H1 (cell line): Measurements from ENCODE around the gene GPR161. TPM values are rescaled to one million over a fixed set of nuclear protein-coding genes. Genes with fewer than 3 reads are reported as not detected.

Source experiments
- ATF2 ChIP-seq: IDR thresholded peaks from 2 replicates; pipeline ENCODE4 v1.6.1; 2012; ENCODE audit warnings: low read length, inconsistent platforms
- RBBP5 ChIP-seq: IDR thresholded peaks from 2 replicates; pipeline ENCODE4 v1.7.1; 2012; ENCODE audit warnings: low read depth, mild to moderate bottlenecking, inconsistent platforms, low read length, moderate library complexity, borderline replicate concordance
- polyA plus RNA-seq, 7 experiments: library from polyadenylated mRNA; depleted of rRNA in 3 of 7; stranded (reverse) in 5 of 7; unstranded in 2 of 7; fragments of >200 nt in 5 of 7; fragments of 200-250 nt in 2 of 7; gene quantifications; 1 replicate in 5 of 7; 2 replicates in 1 of 7; 4 replicates in 1 of 7; pipeline versions ENCODE4 v1.2.1 to v1.2.3, GENCODE V29; 2011 to 2013; ENCODE audit warnings: missing spikeins in 2 of 7, mixed read lengths in 2 of 7
- total RNA-seq: library from RNA; stranded (reverse); fragmentation: NEBNext Ultra II Directional; extraction: Animal tissue kit (Norgen Biotek cat#: 25700); gene quantifications from 2 replicates; pipeline ENCODE4 v1.2.1, GENCODE V29; 2021
- TF ChIP-seq, protein P1 (sequence below): fragments of 300-600 bp; sonication (generic); IDR thresholded peaks from 2 replicates; pipeline ENCODE4 v1.7.1; 2012; ENCODE audit warnings: low read length, moderate library complexity, mild to moderate bottlenecking, inconsistent platforms; ENCODE audit not compliant: insufficient replicate concordance
- TF ChIP-seq, protein P2 (sequence below): IDR thresholded peaks from 2 replicates; pipeline ENCODE4 v1.6.1; 2012; ENCODE audit warnings: inconsistent platforms

GPR161 gene
- total and polyA plus RNA-seq, 2 of the 8 experiments (the other 6 are each of a cell fraction or from before 2014, with no cell fraction given): 13.7 to 16.8 TPM

DNA sequence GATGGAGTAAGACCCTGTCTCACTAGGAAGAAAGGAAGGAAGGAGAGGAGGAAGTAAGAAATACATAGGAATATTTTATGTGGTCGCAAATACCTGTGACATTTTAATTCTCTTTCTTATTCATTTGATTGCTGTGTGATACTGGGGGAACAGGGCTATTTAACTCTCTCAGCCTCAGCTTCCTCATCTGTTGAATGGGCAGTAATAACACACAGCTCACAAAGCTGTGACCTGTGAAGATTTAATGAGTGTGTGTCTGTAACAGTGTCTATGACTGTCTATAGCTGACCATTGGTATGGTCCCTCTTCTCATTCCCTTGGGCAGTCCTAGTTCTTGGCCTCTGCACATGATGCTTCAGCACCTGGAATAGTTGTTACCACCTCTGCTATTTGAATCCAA lies 13.6 kb upstream of the GPR161 start (continued):
- TF ChIP-seq, protein P1, sequence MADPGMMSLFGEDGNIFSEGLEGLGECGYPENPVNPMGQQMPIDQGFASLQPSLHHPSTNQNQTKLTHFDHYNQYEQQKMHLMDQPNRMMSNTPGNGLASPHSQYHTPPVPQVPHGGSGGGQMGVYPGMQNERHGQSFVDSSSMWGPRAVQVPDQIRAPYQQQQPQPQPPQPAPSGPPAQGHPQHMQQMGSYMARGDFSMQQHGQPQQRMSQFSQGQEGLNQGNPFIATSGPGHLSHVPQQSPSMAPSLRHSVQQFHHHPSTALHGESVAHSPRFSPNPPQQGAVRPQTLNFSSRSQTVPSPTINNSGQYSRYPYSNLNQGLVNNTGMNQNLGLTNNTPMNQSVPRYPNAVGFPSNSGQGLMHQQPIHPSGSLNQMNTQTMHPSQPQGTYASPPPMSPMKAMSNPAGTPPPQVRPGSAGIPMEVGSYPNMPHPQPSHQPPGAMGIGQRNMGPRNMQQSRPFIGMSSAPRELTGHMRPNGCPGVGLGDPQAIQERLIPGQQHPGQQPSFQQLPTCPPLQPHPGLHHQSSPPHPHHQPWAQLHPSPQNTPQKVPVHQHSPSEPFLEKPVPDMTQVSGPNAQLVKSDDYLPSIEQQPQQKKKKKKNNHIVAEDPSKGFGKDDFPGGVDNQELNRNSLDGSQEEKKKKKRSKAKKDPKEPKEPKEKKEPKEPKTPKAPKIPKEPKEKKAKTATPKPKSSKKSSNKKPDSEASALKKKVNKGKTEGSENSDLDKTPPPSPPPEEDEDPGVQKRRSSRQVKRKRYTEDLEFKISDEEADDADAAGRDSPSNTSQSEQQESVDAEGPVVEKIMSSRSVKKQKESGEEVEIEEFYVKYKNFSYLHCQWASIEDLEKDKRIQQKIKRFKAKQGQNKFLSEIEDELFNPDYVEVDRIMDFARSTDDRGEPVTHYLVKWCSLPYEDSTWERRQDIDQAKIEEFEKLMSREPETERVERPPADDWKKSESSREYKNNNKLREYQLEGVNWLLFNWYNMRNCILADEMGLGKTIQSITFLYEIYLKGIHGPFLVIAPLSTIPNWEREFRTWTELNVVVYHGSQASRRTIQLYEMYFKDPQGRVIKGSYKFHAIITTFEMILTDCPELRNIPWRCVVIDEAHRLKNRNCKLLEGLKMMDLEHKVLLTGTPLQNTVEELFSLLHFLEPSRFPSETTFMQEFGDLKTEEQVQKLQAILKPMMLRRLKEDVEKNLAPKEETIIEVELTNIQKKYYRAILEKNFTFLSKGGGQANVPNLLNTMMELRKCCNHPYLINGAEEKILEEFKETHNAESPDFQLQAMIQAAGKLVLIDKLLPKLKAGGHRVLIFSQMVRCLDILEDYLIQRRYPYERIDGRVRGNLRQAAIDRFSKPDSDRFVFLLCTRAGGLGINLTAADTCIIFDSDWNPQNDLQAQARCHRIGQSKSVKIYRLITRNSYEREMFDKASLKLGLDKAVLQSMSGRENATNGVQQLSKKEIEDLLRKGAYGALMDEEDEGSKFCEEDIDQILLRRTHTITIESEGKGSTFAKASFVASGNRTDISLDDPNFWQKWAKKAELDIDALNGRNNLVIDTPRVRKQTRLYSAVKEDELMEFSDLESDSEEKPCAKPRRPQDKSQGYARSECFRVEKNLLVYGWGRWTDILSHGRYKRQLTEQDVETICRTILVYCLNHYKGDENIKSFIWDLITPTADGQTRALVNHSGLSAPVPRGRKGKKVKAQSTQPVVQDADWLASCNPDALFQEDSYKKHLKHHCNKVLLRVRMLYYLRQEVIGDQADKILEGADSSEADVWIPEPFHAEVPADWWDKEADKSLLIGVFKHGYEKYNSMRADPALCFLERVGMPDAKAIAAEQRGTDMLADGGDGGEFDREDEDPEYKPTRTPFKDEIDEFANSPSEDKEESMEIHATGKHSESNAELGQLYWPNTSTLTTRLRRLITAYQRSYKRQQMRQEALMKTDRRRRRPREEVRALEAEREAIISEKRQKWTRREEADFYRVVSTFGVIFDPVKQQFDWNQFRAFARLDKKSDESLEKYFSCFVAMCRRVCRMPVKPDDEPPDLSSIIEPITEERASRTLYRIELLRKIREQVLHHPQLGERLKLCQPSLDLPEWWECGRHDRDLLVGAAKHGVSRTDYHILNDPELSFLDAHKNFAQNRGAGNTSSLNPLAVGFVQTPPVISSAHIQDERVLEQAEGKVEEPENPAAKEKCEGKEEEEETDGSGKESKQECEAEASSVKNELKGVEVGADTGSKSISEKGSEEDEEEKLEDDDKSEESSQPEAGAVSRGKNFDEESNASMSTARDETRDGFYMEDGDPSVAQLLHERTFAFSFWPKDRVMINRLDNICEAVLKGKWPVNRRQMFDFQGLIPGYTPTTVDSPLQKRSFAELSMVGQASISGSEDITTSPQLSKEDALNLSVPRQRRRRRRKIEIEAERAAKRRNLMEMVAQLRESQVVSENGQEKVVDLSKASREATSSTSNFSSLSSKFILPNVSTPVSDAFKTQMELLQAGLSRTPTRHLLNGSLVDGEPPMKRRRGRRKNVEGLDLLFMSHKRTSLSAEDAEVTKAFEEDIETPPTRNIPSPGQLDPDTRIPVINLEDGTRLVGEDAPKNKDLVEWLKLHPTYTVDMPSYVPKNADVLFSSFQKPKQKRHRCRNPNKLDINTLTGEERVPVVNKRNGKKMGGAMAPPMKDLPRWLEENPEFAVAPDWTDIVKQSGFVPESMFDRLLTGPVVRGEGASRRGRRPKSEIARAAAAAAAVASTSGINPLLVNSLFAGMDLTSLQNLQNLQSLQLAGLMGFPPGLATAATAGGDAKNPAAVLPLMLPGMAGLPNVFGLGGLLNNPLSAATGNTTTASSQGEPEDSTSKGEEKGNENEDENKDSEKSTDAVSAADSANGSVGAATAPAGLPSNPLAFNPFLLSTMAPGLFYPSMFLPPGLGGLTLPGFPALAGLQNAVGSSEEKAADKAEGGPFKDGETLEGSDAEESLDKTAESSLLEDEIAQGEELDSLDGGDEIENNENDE: no peak
- TF ChIP-seq, protein P2, sequence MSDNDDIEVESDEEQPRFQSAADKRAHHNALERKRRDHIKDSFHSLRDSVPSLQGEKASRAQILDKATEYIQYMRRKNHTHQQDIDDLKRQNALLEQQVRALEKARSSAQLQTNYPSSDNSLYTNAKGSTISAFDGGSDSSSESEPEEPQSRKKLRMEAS: no peak
- no peak for TF ChIP-seq RBBP5
- TF ChIP-seq ATF2: no peak
- TF ChIP-seq, all 59 proteins: peak for 0
